ENCODE data around the gene IGF1. TPM values are rescaled to one million over a fixed set of nuclear protein-coding genes. Genes with fewer than 3 reads are reported as not detected.

IGF1 gene
- total and polyA plus RNA-seq, 4 donors: 5.0 to 60.7 (median 10.5) TPM

DNA sequence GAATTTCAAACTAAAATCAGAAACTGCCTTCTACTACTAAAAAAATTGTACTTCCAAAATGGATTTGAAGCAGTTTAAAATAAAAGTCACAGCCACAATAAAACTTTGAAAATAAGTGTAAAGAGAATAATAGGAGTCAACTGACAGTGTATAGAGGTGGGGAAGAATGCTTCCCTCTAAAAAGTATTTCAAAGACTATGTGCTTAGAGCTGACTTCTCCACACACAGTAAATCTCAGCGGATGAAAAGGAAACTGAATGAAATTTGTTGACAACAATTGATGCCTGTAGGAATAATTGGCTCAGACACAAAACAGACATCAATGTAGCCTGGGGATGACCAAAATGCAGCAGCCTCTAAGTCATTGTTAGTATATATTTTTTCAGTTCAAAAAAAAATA, 7.9 kb downstream of the IGF1 start:
- DNase-seq: no peak
- Histone ChIP-seq H3K9me3 (ENCODE audit: control insufficient read depth in 4 of 4, insufficient read depth in 3 of 4, low read length in 3 of 4) (no peaks in the 10 kb centered on the region), H3K36me3 (ENCODE audit: control insufficient read depth in 4 of 4, insufficient read depth in 4 of 4, low read length in 4 of 4) (no peaks in the 10 kb centered on the region), H3K27ac (ENCODE audit: low read depth in 1 of 2, low read length in 1 of 2) (no peak overlapping the region), H3K9ac (ENCODE audit: insufficient read depth in 1 of 2, low read length in 2 of 2) (no peak overlapping the region), H3K4me3 (no peak overlapping the region), H3K27me3 (ENCODE audit: control insufficient read depth in 3 of 3, insufficient read depth in 3 of 3, low read length in 2 of 3) (no peaks in the 10 kb centered on the region), H3K4me1 (ENCODE audit: control insufficient read depth in 5 of 5, insufficient read depth in 5 of 5, low read length in 5 of 5) (peaks cover 0 to 22% (median 4%) of the 10 kb centered on the region in 5 donors)
- ATAC-seq (ENCODE audit: insufficient read depth, low FRiP score): no peak
- 90% methylated on average over 1 of the region's 1 CpG for whole genome bisulfite sequencing, 2 donors
- TF ChIP-seq, protein P1, sequence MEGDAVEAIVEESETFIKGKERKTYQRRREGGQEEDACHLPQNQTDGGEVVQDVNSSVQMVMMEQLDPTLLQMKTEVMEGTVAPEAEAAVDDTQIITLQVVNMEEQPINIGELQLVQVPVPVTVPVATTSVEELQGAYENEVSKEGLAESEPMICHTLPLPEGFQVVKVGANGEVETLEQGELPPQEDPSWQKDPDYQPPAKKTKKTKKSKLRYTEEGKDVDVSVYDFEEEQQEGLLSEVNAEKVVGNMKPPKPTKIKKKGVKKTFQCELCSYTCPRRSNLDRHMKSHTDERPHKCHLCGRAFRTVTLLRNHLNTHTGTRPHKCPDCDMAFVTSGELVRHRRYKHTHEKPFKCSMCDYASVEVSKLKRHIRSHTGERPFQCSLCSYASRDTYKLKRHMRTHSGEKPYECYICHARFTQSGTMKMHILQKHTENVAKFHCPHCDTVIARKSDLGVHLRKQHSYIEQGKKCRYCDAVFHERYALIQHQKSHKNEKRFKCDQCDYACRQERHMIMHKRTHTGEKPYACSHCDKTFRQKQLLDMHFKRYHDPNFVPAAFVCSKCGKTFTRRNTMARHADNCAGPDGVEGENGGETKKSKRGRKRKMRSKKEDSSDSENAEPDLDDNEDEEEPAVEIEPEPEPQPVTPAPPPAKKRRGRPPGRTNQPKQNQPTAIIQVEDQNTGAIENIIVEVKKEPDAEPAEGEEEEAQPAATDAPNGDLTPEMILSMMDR (IDR thresholded peaks at IDR 0.05; ENCODE audit: control extremely low read depth, extremely low read depth): no peak

DNA sequence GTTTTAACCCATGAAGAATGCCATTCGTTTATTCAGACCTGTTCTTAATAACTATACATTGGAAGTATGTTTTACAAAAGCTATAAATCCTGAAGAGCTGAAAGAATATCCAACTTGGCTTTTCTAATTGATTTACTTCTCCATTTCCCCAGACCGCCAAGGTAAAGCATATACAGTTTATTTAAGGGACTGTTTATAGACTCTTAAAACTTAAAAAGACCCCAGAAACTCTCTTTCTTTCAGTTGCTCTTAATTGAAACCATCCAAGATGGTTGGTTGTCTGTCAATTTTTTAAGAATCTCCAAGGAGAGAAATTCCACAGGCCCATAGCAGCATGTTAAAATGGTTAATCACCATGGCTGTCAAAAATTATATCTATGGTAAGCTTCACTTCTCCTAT, 8.8 kb downstream of the IGF1 start:
- Histone ChIP-seq H3K27me3 (ENCODE audit: control insufficient read depth in 3 of 3, insufficient read depth in 3 of 3, low read length in 2 of 3) (no peaks in the 10 kb centered on the region), H3K9me3 (ENCODE audit: control insufficient read depth in 4 of 4, insufficient read depth in 3 of 4, low read length in 3 of 4) (no peaks in the 10 kb centered on the region), H3K9ac (ENCODE audit: insufficient read depth in 1 of 2, low read length in 2 of 2) (no peak overlapping the region), H3K27ac (ENCODE audit: low read depth in 1 of 2, low read length in 1 of 2) (no peak overlapping the region), H3K36me3 (ENCODE audit: control insufficient read depth in 4 of 4, insufficient read depth in 4 of 4, low read length in 4 of 4) (no peaks in the 10 kb centered on the region), H3K4me1 (ENCODE audit: control insufficient read depth in 5 of 5, insufficient read depth in 5 of 5, low read length in 5 of 5) (peaks cover 0 to 30% (median 5%) of the 10 kb centered on the region in 5 donors), H3K4me3 (no peak overlapping the region)
- no peak for DNase-seq
- TF ChIP-seq, protein P1 (IDR thresholded peaks at IDR 0.05; ENCODE audit: control extremely low read depth, extremely low read depth): no peak
- 69 to 75% methylated on average over 2 of the region's 2 CpGs for WGBS, 2 donors
- no peak for ATAC-seq (ENCODE audit: insufficient read depth, low FRiP score)

DNA sequence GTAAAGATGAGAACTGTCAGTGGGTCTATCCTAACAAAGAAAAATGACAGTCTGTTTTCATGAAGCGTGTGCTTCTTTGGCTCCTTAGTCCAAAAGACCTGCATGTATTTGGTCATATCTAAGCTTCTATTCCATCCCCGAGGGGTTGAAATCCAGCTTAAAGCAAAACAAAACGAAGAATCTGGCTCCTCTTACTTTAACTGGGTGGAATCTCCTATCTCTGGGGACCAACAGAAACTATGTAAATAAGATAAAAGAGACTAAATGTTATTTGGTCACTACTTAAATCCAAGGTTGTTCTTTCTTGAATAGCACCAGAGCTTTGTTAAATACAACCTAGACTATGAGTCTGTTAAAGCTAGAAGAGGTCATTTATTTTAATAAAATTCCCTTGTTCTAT, 9.4 kb downstream of the IGF1 start:
- Histone ChIP-seq H3K27ac (ENCODE audit: low read depth in 1 of 2, low read length in 1 of 2) (no peak overlapping the region), H3K36me3 (ENCODE audit: control insufficient read depth in 4 of 4, insufficient read depth in 4 of 4, low read length in 4 of 4) (no peaks in the 10 kb centered on the region), H3K4me1 (ENCODE audit: control insufficient read depth in 5 of 5, insufficient read depth in 5 of 5, low read length in 5 of 5) (peaks cover 0 to 30% (median 5%) of the 10 kb centered on the region in 5 donors), H3K4me3 (no peak overlapping the region), H3K9ac (ENCODE audit: insufficient read depth in 1 of 2, low read length in 2 of 2) (no peak overlapping the region), H3K9me3 (ENCODE audit: control insufficient read depth in 4 of 4, insufficient read depth in 3 of 4, low read length in 3 of 4) (no peaks in the 10 kb centered on the region), H3K27me3 (ENCODE audit: control insufficient read depth in 3 of 3, insufficient read depth in 3 of 3, low read length in 2 of 3) (no peaks in the 10 kb centered on the region)
- DNase-seq (no peak), ATAC-seq (ENCODE audit: insufficient read depth, low FRiP score) (no peak)
- 68 to 85% methylated on average over 3 of the region's 3 CpGs for WGBS, 2 donors
- TF ChIP-seq, protein P1 (IDR thresholded peaks at IDR 0.05; ENCODE audit: control extremely low read depth, extremely low read depth): no peak

DNA sequence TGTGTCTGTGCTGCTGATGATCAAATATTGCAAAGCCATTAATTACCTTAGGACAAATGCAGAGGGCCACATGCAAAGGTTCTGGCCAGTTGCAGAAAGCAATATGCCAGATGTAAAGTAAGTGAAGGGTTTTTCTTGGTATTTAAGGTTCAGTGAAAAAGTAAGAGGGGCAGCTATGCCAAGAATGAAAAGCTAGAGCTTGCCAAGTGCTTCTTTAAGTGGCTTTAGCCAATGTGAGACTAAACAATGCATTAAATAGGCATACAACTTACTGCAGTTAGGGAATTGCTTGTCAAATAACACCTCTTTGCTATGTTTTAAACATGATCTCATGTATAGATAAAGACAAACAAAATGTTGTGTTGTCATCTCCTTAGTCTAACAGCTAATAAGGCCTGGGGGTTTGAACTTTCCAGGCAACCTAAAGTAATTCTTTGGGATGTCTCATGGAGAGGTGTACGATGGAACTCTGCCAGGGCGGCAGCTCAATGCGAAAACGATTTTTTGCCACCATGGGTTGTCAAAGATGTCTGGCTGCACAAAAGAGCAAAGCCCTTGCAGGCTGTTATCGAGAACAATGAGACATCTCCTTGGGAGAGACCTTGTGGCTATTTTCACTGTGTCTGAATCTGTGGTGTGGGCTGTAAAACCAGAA, 12.0 kb downstream of the IGF1 start:
- 53 to 79% methylated on average over 5 of the region's 5 CpGs for WGBS, 2 donors
- Histone ChIP-seq H3K27ac (ENCODE audit: low read depth in 1 of 2, low read length in 1 of 2) (no peak overlapping the region), H3K4me3 (no peak overlapping the region), H3K36me3 (ENCODE audit: control insufficient read depth in 4 of 4, insufficient read depth in 4 of 4, low read length in 4 of 4) (no peaks in the 10 kb centered on the region), H3K4me1 (ENCODE audit: control insufficient read depth in 5 of 5, insufficient read depth in 5 of 5, low read length in 5 of 5) (peaks cover 0 to 39% (median 5%) of the 10 kb centered on the region in 5 donors), H3K27me3 (ENCODE audit: control insufficient read depth in 3 of 3, insufficient read depth in 3 of 3, low read length in 2 of 3) (no peaks in the 10 kb centered on the region), H3K9me3 (ENCODE audit: control insufficient read depth in 4 of 4, insufficient read depth in 3 of 4, low read length in 3 of 4) (no peaks in the 10 kb centered on the region), H3K9ac (ENCODE audit: insufficient read depth in 1 of 2, low read length in 2 of 2) (no peak overlapping the region)
- TF ChIP-seq, protein P1 (IDR thresholded peaks at IDR 0.05; ENCODE audit: control extremely low read depth, extremely low read depth): no peak
- ATAC-seq (ENCODE audit: insufficient read depth, low FRiP score) (no peak), DNase-seq (peak; percentile 78 to 94 (median 94))

All from lung (tissue), 12 donors.